K562 (cell line): Measurements from ENCODE around the gene PUM1. TPM values are rescaled to one million over a fixed set of nuclear protein-coding genes. Genes with fewer than 3 reads are reported as not detected.

ENCODE experiments used
- BRD4 ChIP-seq: fragments of 200-600 bp; sonication (generic); IDR thresholded peaks from 2 replicates; pipeline ENCODE4 v1.6.1; 2017; ENCODE audit warnings: inconsistent platforms
- CREB1 ChIP-seq, 2 experiments: sonication (generic) in 1 of 2; formaldehyde crosslinking in 1 of 2; IDR thresholded peaks; 2 replicates each; pipeline versions ENCODE4 v1.6.1 to v1.8.0; 2012 to 2022; ENCODE audit warnings: inconsistent platforms in 1 of 2, mild to moderate bottlenecking in 1 of 2, missing genetic modification reagents in 1 of 2, moderate library complexity in 1 of 2
- CTCF ChIP-seq, 3 experiments: IDR thresholded peaks in 2 of 3; conservative IDR thresholded peaks in 1 of 3; 2 replicates each; pipeline ENCODE4 v1.5.1; 2011 to 2012; ENCODE audit warnings: low read length in 3 of 3, mild to moderate bottlenecking in 3 of 3, control low read depth in 2 of 3, improper control_type of control experiment in 1 of 3, inconsistent platforms in 1 of 3, low read depth in 1 of 3, mixed read lengths in 1 of 3, moderate library complexity in 1 of 3; ENCODE audit not compliant: insufficient read depth in 2 of 3
- FOSL1 ChIP-seq: fragments of 200-800 bp; sonication (Bioruptor generic); conservative IDR thresholded peaks from 2 replicates; pipeline ENCODE4 v1.6.1; 2016; ENCODE audit warnings: missing genetic modification characterization, missing compliant biosample characterization
- FOXA3 ChIP-seq, 2 experiments: fragments of 450-650 bp in 1 of 2; sonication (generic) in 1 of 2; formaldehyde crosslinking; IDR thresholded peaks in 1 of 2; conservative IDR thresholded peaks in 1 of 2; 2 replicates each; pipeline versions ENCODE4 v1.4.0 to v1.8.0; 2020 to 2022; ENCODE audit warnings: mild to moderate bottlenecking in 2 of 2, missing genetic modification reagents in 1 of 2
- FUS ChIP-seq: fragments of 200-400 bp; formaldehyde crosslinking; optimal IDR thresholded peaks from 2 replicates; pipeline ENCODE3; 2017; ENCODE audit warnings: low read depth, low read length
- GABPB1 ChIP-seq: sonication (generic); formaldehyde crosslinking; IDR thresholded peaks from 2 replicates; pipeline ENCODE4 v1.8.0; 2022; ENCODE audit warnings: mild to moderate bottlenecking, missing genetic modification reagents
- GABPB2 ChIP-seq: fragments of 250-450 bp; sonication (Bioruptor Pico); conservative IDR thresholded peaks from 2 replicates; pipeline ENCODE4 v1.5.1; 2021; ENCODE audit warnings: mild to moderate bottlenecking
- HNRNPUL1 ChIP-seq: fragments of 200-400 bp; formaldehyde crosslinking; IDR thresholded peaks from 2 replicates; pipeline ENCODE4 v1.6.1; 2017; ENCODE audit warnings: low read length
- KAT2B ChIP-seq: IDR thresholded peaks from one replicate; pipeline ENCODE4 v1.6.1; 2012; ENCODE audit warnings: low read depth, mild to moderate bottlenecking, control low read depth, inconsistent platforms, low read length, moderate library complexity
- NELFE ChIP-seq: IDR thresholded peaks from 2 replicates; pipeline ENCODE4 v1.6.1; 2011; ENCODE audit warnings: mild to moderate bottlenecking; ENCODE audit not compliant: insufficient read depth, insufficient read length
- NR1H2 ChIP-seq: sonication (generic); formaldehyde crosslinking; IDR thresholded peaks from 2 replicates; pipeline ENCODE4 v1.4.0; 2020; ENCODE audit warnings: mild to moderate bottlenecking, missing genetic modification reagents
- NRF1 ChIP-seq, 2 experiments: fragments of 450-650 bp; IDR thresholded peaks in 1 of 2; conservative IDR thresholded peaks in 1 of 2; 2 replicates each; pipeline ENCODE4 v1.6.1; 2014; ENCODE audit warnings: mild to moderate bottlenecking in 2 of 2
- SIN3B ChIP-seq: fragments of 450-650 bp; IDR thresholded peaks from 2 replicates; pipeline ENCODE4 v1.6.1; 2017; ENCODE audit warnings: low read depth, mild to moderate bottlenecking, moderate library complexity
- SMC3 ChIP-seq: conservative IDR thresholded peaks from 2 replicates; pipeline ENCODE4 v1.6.1; 2011; ENCODE audit warnings: low read depth, low read length, improper control_type of control experiment; ENCODE audit not compliant: insufficient read depth
- TFAM ChIP-seq: fragments of 250-450 bp; sonication (Bioruptor Pico); conservative IDR thresholded peaks from 2 replicates; pipeline ENCODE4 v1.5.0; 2021; ENCODE audit warnings: mild to moderate bottlenecking, moderate library complexity
- TFE3 ChIP-seq: fragments of 450-650 bp; formaldehyde crosslinking; IDR thresholded peaks from 2 replicates; pipeline ENCODE4 v1.4.0; 2020; ENCODE audit warnings: mild to moderate bottlenecking, mixed read lengths
- ZBTB33 ChIP-seq: sonication (generic); formaldehyde crosslinking; IDR thresholded peaks from 2 replicates; pipeline ENCODE4 v1.8.1; 2023; ENCODE audit warnings: mild to moderate bottlenecking, missing genetic modification reagents
- ZBTB8A ChIP-seq: fragments of 450-650 bp; IDR thresholded peaks from 2 replicates; pipeline ENCODE4 v1.6.1; 2018; ENCODE audit warnings: mild to moderate bottlenecking, moderate library complexity; ENCODE audit not compliant: partially characterized antibody
- ZNF512 ChIP-seq: IDR thresholded peaks from 2 replicates; pipeline ENCODE4 v1.6.1; 2016; ENCODE audit warnings: missing genetic modification characterization, missing compliant biosample characterization
- polyA plus RNA-seq, 8 experiments: library from polyadenylated mRNA; depleted of rRNA in 4 of 8; stranded (reverse) in 5 of 8; unstranded in 3 of 8; fragments of >200 nt; fragmentation: Nextera tagmentation in 2 of 8; fragmentation: Illumina TruSeq in 1 of 8; extraction: Ambion mirVana in 2 of 8; extraction: Trizol in 1 of 8; gene quantifications; 2 replicates each; pipeline versions ENCODE4 v1.2.1 to v1.2.3, GENCODE V29; 2011 to 2014; ENCODE audit warnings: inconsistent platforms in 1 of 8, missing spikeins in 1 of 8
- total RNA-seq, 7 experiments: library from RNA; depleted of rRNA in 6 of 7; stranded (reverse); fragments of >200 nt in 6 of 7; fragmentation: Illumina TruSeq in 2 of 7; extraction: Trizol in 2 of 7; gene quantifications; 2 replicates each; pipeline versions ENCODE4 v1.2.1 to v1.2.3, GENCODE V29; 2011 to 2021; ENCODE audit warnings: low replicate concordance in 1 of 7

The PUM1 gene
- total and polyA plus RNA-seq, 9 of the 15 experiments (the other 6 are each of a cell fraction or from before 2014, with no cell fraction given) = 37.7 to 104 (median 55.7) TPM

- TF ChIP-seq NELFE (no peak), GABPB1 (no peak), ZBTB33 (CRISPR knock-in tag) (no peak), ZNF512 (no peak), GABPB2 (CRISPR knock-in tag) (no peak), KAT2B (no peak), FOSL1 (tag) (peak; percentile 92), NRF1 (conservative IDR thresholded peaks at IDR 0.05 in 1 of 2, IDR thresholded peaks at IDR 0.05 in 1 of 2) (peak; percentile 47 to 61; a peak in 3 of 4 replicates), SIN3B (peak; percentile 29; the same call in 1 of the 2 replicates), BRD4 (no peak), ZBTB8A (no peak), SMC3 (0 out of 2 replicates have a peak, but pooled peaks have one; percentile 23), HNRNPUL1 (no peak), NR1H2 (CRISPR knock-in tag) (no peak), FUS (no peak), FOXA3 (CRISPR knock-in tag; conservative IDR thresholded peaks at IDR 0.05 in 1 of 2, IDR thresholded peaks at IDR 0.05 in 1 of 2) (peak; percentile 55 to 72; a peak in 3 of 4 replicates), TFAM (CRISPR knock-in tag) (no peak), CREB1 (IDR thresholded peaks at IDR 0.05) (peak; percentile 56; the same call in 1 of the 2 replicates), CREB1 (CRISPR knock-in tag; IDR thresholded peaks at IDR 0.05) (no peak), TFE3 (CRISPR knock-in tag) (peak; percentile 58), CTCF (IDR thresholded peaks at IDR 0.05 in 2 of 3, conservative IDR thresholded peaks at IDR 0.05 in 1 of 3; ENCODE audit: insufficient read depth in 2 of 3, low read depth in 1 of 3, low read length in 3 of 3) (peak; percentile 35 to 45 (median 37); a peak in 3 of 6 replicates)
Observed at GRCh38 chr1:30919025-30919881, 146.3 kb downstream of the PUM1 start (continued).
